Keratinocyte (primary cell): ENCODE data around the gene HIPK1. TPM values are rescaled to one million over a fixed set of nuclear protein-coding genes. Genes with fewer than 3 reads are reported as not detected.
A peak's percentile ranks its signal among the peaks of the same experiment; 100 is the strongest.

Experiments used
- DNase-seq: peaks from one replicate; pipeline ENCODE4 v3.0.0-alpha.2; 2011; ENCODE audit warnings: low read depth, missing footprints, low spot score
- FAIRE-seq: peaks from 2 replicates; lab custom pipeline; 2011; peaks lifted over from hg19 to GRCh38; lab: Jason Lieb, UNC
- H2AFZ ChIP-seq: 2 replicates; pipeline ENCODE4 v1.6.0; 2012; ENCODE audit warnings: low read length, control low read depth, inconsistent platforms; ENCODE audit not compliant: control insufficient read depth
- H3K27ac ChIP-seq: 2 replicates; pipeline ENCODE4 v1.5.1; 2011; ENCODE audit warnings: low read length; ENCODE audit not compliant: control insufficient read depth, insufficient read depth
- H3K27me3 ChIP-seq: 3 replicates; pipeline ENCODE4 v1.6.0; 2011; ENCODE audit warnings: low read length; ENCODE audit not compliant: control insufficient read depth, insufficient read depth; ENCODE audit errors: extremely low read depth
- H3K36me3 ChIP-seq, 2 experiments: 2 replicates in 1 of 2; 3 replicates in 1 of 2; pipeline ENCODE4 v1.5.1; 2011; ENCODE audit warnings: low read length in 2 of 2, mild to moderate bottlenecking in 1 of 2; ENCODE audit not compliant: control insufficient read depth in 2 of 2, insufficient read depth in 2 of 2; ENCODE audit errors: extremely low read depth in 1 of 2
- H3K4me1 ChIP-seq: 3 replicates; pipeline ENCODE4 v1.5.1; 2011; ENCODE audit warnings: low read length; ENCODE audit not compliant: control insufficient read depth, insufficient read depth; ENCODE audit errors: extremely low read depth
- H3K4me2 ChIP-seq: 3 replicates; pipeline ENCODE4 v1.6.0; 2011; ENCODE audit warnings: low read depth, low read length; ENCODE audit not compliant: control insufficient read depth, insufficient read depth; ENCODE audit errors: extremely low read depth
- H3K4me3 ChIP-seq, 3 experiments: fragments of 200-600 bp in 1 of 3; sonication (generic) in 1 of 3; 2 replicates in 2 of 3; 3 replicates in 1 of 3; pipeline ENCODE4 v1.5.1; 2011 to 2016; ENCODE audit warnings: low read length in 3 of 3, mild to moderate bottlenecking in 3 of 3, control low read depth in 2 of 3, inconsistent platforms in 1 of 3, low read depth in 1 of 3, mixed read lengths in 1 of 3, mixed run types in 1 of 3, moderate library complexity in 1 of 3; ENCODE audit not compliant: control insufficient read depth in 2 of 3, insufficient read depth in 2 of 3; ENCODE audit errors: extremely low read depth in 1 of 3
- H3K79me2 ChIP-seq: 2 replicates; pipeline ENCODE4 v1.6.0; 2012; ENCODE audit warnings: low read length; ENCODE audit not compliant: control insufficient read depth, insufficient read depth
- H3K9ac ChIP-seq: 3 replicates; pipeline ENCODE4 v1.6.0; 2011; ENCODE audit warnings: low read length; ENCODE audit not compliant: control insufficient read depth, insufficient read depth; ENCODE audit errors: extremely low read depth
- H3K9me1 ChIP-seq: 3 replicates; pipeline ENCODE4 v1.6.0; 2011; ENCODE audit warnings: low read length; ENCODE audit not compliant: control insufficient read depth, insufficient read depth; ENCODE audit errors: extremely low read depth
- H3K9me3 ChIP-seq: 2 replicates; pipeline ENCODE4 v1.5.1; 2012; ENCODE audit warnings: low read depth, low read length; ENCODE audit not compliant: control insufficient read depth
- H4K20me1 ChIP-seq: 3 replicates; pipeline ENCODE4 v1.6.0; 2011; ENCODE audit warnings: low read length; ENCODE audit not compliant: control insufficient read depth, insufficient read depth; ENCODE audit errors: extremely low read depth
- EZH2 ChIP-seq: IDR thresholded peaks from one replicate; pipeline ENCODE4 v1.6.1; 2012; ENCODE audit warnings: inconsistent platforms, mild to moderate bottlenecking, low read length, moderate library complexity
- dilution Hi-C: fragments of 300-500 bp; cut with MboI; formaldehyde crosslinking; loops from one replicate; pipeline ENCODE4 v1.7.0; 2020; ENCODE audit warnings: low sequenced_read_pairs; ENCODE audit not compliant: extremely low pct_ligation_motif_present
- polyA plus RNA-seq, 5 experiments: library from polyadenylated mRNA; depleted of rRNA in 3 of 5; stranded (reverse) in 3 of 5; stranded (forward) in 1 of 5; unstranded in 1 of 5; fragments of >200 nt; gene quantifications; 1 replicate in 1 of 5; 2 replicates in 3 of 5; 3 replicates in 1 of 5; pipeline versions ENCODE4 v1.2.1 to v1.2.3, GENCODE V29; 2011 to 2012; ENCODE audit warnings: missing spikeins in 2 of 5, low read depth in 1 of 5, low replicate concordance in 1 of 5
- TF ChIP-seq, protein P1 (sequence below), 3 experiments: IDR thresholded peaks in 1 of 3; conservative IDR thresholded peaks in 1 of 3; optimal IDR thresholded peaks in 1 of 3; 2 replicates in 2 of 3; 3 replicates in 1 of 3; pipeline versions ENCODE3 to v1.5.1; 2011; ENCODE audit warnings: low read length in 3 of 3, mild to moderate bottlenecking in 3 of 3, moderate library complexity in 2 of 3, control low read depth in 1 of 3, inconsistent platforms in 1 of 3; ENCODE audit not compliant: insufficient read depth in 2 of 3; ENCODE audit errors: extremely low read depth in 1 of 3

HIPK1 gene
- polyA plus RNA-seq, 1 donor (not counting 4 experiments of a cell fraction or from before 2014, with no cell fraction given) = 19.9 TPM

DNA sequence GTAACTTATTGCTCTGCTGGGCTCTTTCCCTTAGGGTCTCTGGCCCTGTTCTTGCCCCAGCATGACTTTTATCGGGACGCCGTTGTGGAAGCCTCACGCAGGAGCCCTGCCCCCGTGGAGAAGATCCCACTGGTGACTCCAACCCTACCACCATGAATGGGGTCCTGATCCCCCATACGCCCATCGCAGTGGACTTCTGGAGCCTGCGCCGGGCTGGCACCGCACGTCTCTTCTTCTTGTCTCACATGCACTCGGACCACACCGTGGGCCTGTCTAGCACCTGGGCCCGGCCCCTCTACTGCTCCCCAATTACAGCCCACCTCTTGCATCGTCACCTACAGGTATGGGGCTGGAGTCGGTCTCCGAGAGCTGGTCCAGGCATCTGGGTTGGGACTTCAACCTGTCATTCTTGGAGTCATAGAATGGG is 23.7 kb upstream of the HIPK1 start:
- Histone ChIP-seq H3K36me3 (peaks cover 3 to 15% of the 10 kb centered on the region in 2 experiments), H3K9me1 (no peaks in the 10 kb centered on the region), H3K27ac (peak overlapping the region; percentile 76), H4K20me1 (no peaks in the 10 kb centered on the region), H3K4me2 (peak overlapping the region; percentile 95), H3K27me3 (no peaks in the 10 kb centered on the region), H3K9ac (peak overlapping the region; percentile 91), H3K9me3 (no peaks in the 10 kb centered on the region), H3K79me2 (peaks cover 16% of the 10 kb centered on the region), H2AFZ (peak overlapping the region; percentile 98), H3K4me3 (peak overlapping the region; percentile 67 to 98 (median 86)), H3K4me1 (peaks cover 14% of the 10 kb centered on the region)
- dilution Hi-C loops = no loop called here
- FAIRE-seq (no peak), DNase-seq (no peak)
- TF ChIP-seq EZH2 = no peak
- TF ChIP-seq, protein P1, sequence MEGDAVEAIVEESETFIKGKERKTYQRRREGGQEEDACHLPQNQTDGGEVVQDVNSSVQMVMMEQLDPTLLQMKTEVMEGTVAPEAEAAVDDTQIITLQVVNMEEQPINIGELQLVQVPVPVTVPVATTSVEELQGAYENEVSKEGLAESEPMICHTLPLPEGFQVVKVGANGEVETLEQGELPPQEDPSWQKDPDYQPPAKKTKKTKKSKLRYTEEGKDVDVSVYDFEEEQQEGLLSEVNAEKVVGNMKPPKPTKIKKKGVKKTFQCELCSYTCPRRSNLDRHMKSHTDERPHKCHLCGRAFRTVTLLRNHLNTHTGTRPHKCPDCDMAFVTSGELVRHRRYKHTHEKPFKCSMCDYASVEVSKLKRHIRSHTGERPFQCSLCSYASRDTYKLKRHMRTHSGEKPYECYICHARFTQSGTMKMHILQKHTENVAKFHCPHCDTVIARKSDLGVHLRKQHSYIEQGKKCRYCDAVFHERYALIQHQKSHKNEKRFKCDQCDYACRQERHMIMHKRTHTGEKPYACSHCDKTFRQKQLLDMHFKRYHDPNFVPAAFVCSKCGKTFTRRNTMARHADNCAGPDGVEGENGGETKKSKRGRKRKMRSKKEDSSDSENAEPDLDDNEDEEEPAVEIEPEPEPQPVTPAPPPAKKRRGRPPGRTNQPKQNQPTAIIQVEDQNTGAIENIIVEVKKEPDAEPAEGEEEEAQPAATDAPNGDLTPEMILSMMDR (optimal IDR thresholded peaks at IDR 0.05 in 1 of 3, IDR thresholded peaks at IDR 0.05 in 1 of 3, conservative IDR thresholded peaks at IDR 0.05 in 1 of 3; ENCODE audit: extremely low read depth in 1 of 3, insufficient read depth in 2 of 3, low read length in 3 of 3) = no peak

DNA sequence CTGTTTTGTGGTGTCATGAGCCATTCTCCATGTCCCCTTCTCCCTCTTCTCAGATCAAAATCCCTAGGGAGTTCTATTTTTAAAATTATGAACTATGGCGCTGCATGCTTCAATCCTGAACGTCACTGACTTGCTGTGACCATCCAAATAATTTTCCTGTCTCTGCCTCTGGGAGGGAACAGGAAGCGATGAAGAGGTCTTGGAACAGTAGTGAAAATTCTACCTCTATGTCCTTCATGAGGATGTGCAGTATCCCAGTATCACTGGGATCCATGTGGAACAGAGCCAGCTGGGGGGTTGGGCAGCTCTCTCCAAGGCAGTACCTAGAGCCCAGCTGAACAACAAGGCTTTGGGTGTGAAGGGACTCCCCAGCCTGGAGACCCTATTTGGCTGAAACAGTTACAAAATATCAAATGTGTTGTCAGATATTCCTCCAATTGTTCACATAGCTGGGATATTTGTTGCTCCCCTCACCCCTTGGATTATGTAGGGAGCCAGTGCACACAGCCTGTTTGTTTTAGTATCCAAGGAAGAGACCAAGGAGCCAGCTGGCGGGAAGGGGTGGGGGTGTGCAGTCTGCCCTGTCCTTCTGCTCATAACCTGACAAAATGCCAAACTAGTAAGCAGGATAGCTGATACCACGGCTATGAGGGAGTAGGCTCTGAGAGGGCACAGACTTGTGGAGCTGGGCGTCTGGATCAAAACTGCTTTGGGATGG is 16.4 kb upstream of the HIPK1 start:
- no peaks in the 10 kb centered on the region for H4K20me1 ChIP-seq
- H3K36me3 ChIP-seq = peaks cover 12 to 28% of the 10 kb centered on the region in 2 experiments
- TF ChIP-seq, protein P1 (optimal IDR thresholded peaks at IDR 0.05 in 1 of 3, IDR thresholded peaks at IDR 0.05 in 1 of 3, conservative IDR thresholded peaks at IDR 0.05 in 1 of 3; ENCODE audit: extremely low read depth in 1 of 3, insufficient read depth in 2 of 3, low read length in 3 of 3) = no peak
- TF ChIP-seq EZH2 = no peak
- H3K4me2 ChIP-seq = no peak overlapping the region
- peaks cover 4% of the 10 kb centered on the region for H3K4me1 ChIP-seq
- H3K27me3 ChIP-seq = no peaks in the 10 kb centered on the region
- H2AFZ ChIP-seq = no peak overlapping the region
- no peaks in the 10 kb centered on the region for H3K79me2 ChIP-seq
- DNase-seq (no peak), FAIRE-seq (no peak)
- no peaks in the 10 kb centered on the region for H3K9me3 ChIP-seq
- no peak overlapping the region for H3K9ac ChIP-seq
- no peaks in the 10 kb centered on the region for H3K9me1 ChIP-seq
- H3K27ac ChIP-seq = no peak overlapping the region
- dilution Hi-C loops = no loop called here
- no peak overlapping the region for H3K4me3 ChIP-seq
